HEK293T (cell line): ENCODE data around the gene KIRREL3.

Experiments used
- CTCF ChIA-PET: fragments of 350-600 bp; formaldehyde crosslinking; extraction: SDS; loops from one replicate; lab custom pipeline; 2021; ENCODE audit warnings: antibody characterized with exemption, inconsistent platforms; lab: Yijun Ruan, JAX
- POLR2A ChIA-PET: fragments of 350-600 bp; formaldehyde crosslinking; extraction: SDS; loops from one replicate; lab custom pipeline; 2020; ENCODE audit warnings: antibody characterized with exemption, inconsistent platforms; lab: Yijun Ruan, JAX
- DNase-seq: peaks from one replicate; pipeline ENCODE4 v3.0.0; 2012; ENCODE audit warnings: mixed read lengths; ENCODE audit errors: extremely low spot score
- ARNT ChIP-seq: fragments of 450-650 bp; IDR thresholded peaks from 2 replicates; pipeline ENCODE4 v1.6.1; 2017; ENCODE audit warnings: mild to moderate bottlenecking
- BHLHE40 ChIP-seq: fragments of 450-650 bp; IDR thresholded peaks from 2 replicates; pipeline ENCODE4 v1.6.1; 2016; ENCODE audit warnings: mild to moderate bottlenecking, moderate library complexity, borderline replicate concordance
- CTBP1 ChIP-seq: fragments of 450-650 bp; IDR thresholded peaks from 2 replicates; pipeline ENCODE4 v1.6.1; 2016; ENCODE audit warnings: borderline replicate concordance
- ELF4 ChIP-seq: fragments of 450-650 bp; IDR thresholded peaks from 2 replicates; pipeline ENCODE4 v1.6.1; 2017; ENCODE audit warnings: antibody characterized with exemption
- FOXA1 ChIP-seq: fragments of 450-650 bp; IDR thresholded peaks from 2 replicates; pipeline ENCODE4 v1.6.1; 2016; ENCODE audit warnings: mild to moderate bottlenecking
- FOXK2 ChIP-seq: fragments of 450-650 bp; IDR thresholded peaks from 2 replicates; pipeline ENCODE4 v1.6.1; 2016; ENCODE audit warnings: mild to moderate bottlenecking
- FOXM1 ChIP-seq: fragments of 450-650 bp; IDR thresholded peaks from 2 replicates; pipeline ENCODE4 v1.6.1; 2017; ENCODE audit warnings: mild to moderate bottlenecking, borderline replicate concordance
- HDGF ChIP-seq: fragments of 450-650 bp; IDR thresholded peaks from 2 replicates; pipeline ENCODE4 v1.6.1; 2017; ENCODE audit warnings: antibody characterized with exemption, borderline replicate concordance
- L3MBTL2 ChIP-seq: fragments of 450-650 bp; conservative IDR thresholded peaks from 2 replicates; pipeline ENCODE4 v1.6.1; 2016; ENCODE audit warnings: mild to moderate bottlenecking
- LEF1 ChIP-seq: fragments of 450-650 bp; IDR thresholded peaks from 2 replicates; pipeline ENCODE4 v1.6.1; 2017; ENCODE audit warnings: mild to moderate bottlenecking, borderline replicate concordance
- NFRKB ChIP-seq: fragments of 450-650 bp; IDR thresholded peaks from 2 replicates; pipeline ENCODE4 v1.6.1; 2016; ENCODE audit warnings: mild to moderate bottlenecking, moderate library complexity
- PKNOX1 ChIP-seq: fragments of 450-650 bp; IDR thresholded peaks from 2 replicates; pipeline ENCODE4 v1.6.1; 2016
- SP1 ChIP-seq: fragments of 450-650 bp; IDR thresholded peaks from 2 replicates; pipeline ENCODE4 v1.6.1; 2017
- SUZ12 ChIP-seq: fragments of 450-650 bp; IDR thresholded peaks from 2 replicates; pipeline ENCODE4 v1.6.1; 2016; ENCODE audit warnings: mild to moderate bottlenecking
- TARDBP ChIP-seq: fragments of 450-650 bp; IDR thresholded peaks from 2 replicates; pipeline ENCODE4 v1.6.1; 2016
- ZNF384 ChIP-seq: fragments of 450-650 bp; IDR thresholded peaks from 2 replicates; pipeline ENCODE4 v1.6.1; 2016

KIRREL3 gene

GRCh38 chr11:126930091-126930841 lies 70.3 kb downstream of the KIRREL3 start:
- no peak for DNase-seq
- ChIA-PET POLR2A (no interaction called here), CTCF (no interaction called here)
- TF ChIP-seq L3MBTL2: no peak
- no peak for TF ChIP-seq FOXK2
- no peak for TF ChIP-seq CTBP1
- no peak for TF ChIP-seq ZNF384
- no peak for TF ChIP-seq FOXA1
- no peak for TF ChIP-seq LEF1
- no peak for TF ChIP-seq TARDBP
- no peak for TF ChIP-seq NFRKB
- no peak for TF ChIP-seq ARNT
- no peak for TF ChIP-seq SP1

GRCh38 chr11:126929179-126930061 lies 71.2 kb downstream of the KIRREL3 start:
- POLR2A ChIA-PET: no interaction called here
- TF ChIP-seq ARNT (no peak), NFRKB (no peak), PKNOX1 (no peak), LEF1 (no peak), L3MBTL2 (no peak), FOXK2 (no peak), HDGF (no peak), SP1 (no peak), FOXA1 (no peak), CTBP1 (no peak), BHLHE40 (no peak), SUZ12 (no peak)
- CTCF ChIA-PET: no interaction called here
- no peak for DNase-seq

GRCh38 chr11:126927623-126928022 lies 72.9 kb downstream of the KIRREL3 start:
- no peak for TF ChIP-seq ELF4
- no peak for TF ChIP-seq L3MBTL2
- no peak for TF ChIP-seq BHLHE40
- TF ChIP-seq FOXA1: no peak
- TF ChIP-seq HDGF: no peak
- TF ChIP-seq NFRKB: no peak
- no peak for TF ChIP-seq LEF1
- ChIA-PET CTCF (no interaction called here), POLR2A (no interaction called here)
- no peak for DNase-seq

DNA sequence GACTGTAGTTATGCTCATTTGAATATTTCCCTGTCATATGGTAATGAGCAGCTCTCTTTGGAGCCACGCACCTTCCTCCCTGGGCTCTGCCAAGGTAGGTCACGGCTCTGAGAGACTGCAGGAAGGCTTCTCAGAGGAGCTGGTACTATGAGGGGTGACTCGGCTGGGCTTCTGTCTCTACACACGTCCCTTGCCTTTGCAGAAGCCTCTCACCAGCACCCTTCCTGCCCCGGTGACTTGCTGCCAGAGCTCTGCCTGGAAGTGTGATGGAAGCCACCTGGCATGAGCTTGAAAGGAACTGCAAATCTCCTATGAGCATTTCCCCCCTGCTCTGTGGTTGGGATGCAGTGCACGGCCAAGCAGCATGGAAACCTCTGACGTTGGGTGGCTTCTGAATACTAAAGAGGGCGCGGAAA lies 74.2 kb downstream of the KIRREL3 start:
- ChIA-PET CTCF (no interaction called here), POLR2A (no interaction called here)
- TF ChIP-seq BHLHE40 (no peak), ZNF384 (no peak), TARDBP (no peak), CTBP1 (no peak), ARNT (no peak), FOXA1 (no peak)
- no peak for DNase-seq

- POLR2A ChIA-PET: no interaction called here
- TF ChIP-seq ARNT (no peak), FOXM1 (no peak), LEF1 (no peak), SP1 (no peak), FOXK2 (no peak), HDGF (no peak), FOXA1 (no peak), TARDBP (no peak), NFRKB (no peak), SUZ12 (no peak), ELF4 (no peak), CTBP1 (no peak), ZNF384 (no peak), PKNOX1 (no peak)
- CTCF ChIA-PET: no interaction called here
- no peak for DNase-seq
Observed at GRCh38 chr11:126925321-126926093, 75.1 kb downstream of the KIRREL3 start.

DNA sequence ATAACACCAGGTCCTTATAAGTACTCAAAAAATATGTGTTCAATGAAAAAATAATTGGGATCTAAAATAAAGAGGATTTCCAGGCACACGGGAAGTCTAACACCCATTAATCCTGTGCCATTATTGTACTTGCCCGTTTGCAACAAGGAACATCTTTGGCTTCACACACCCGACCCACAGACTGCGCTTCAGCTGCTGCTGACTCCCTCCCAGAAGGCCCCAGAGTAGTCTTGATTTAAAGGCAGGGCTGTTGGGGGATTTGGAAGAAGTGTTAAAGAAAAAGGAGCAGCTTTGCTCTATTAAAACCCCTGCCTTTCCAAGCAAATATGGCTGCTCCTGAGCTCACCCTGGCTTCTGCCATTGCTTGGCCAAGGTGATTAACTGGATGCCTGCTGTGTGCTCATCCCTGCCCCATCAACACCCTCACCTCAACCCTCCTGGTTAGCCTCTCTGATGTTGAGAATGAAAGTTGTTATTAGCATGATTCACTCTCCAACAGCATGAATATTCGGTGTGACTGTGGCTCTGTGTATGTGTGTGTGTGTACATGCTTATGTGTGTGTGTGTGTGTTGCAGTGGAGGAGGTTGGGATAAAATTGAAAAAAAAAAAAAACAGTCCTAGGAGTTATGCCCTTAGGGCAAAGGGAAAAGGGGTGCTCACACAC lies 76.1 kb downstream of the KIRREL3 start:
- DNase-seq: no peak
- POLR2A ChIA-PET: no interaction called here
- no peak for TF ChIP-seq FOXM1
- no peak for TF ChIP-seq ELF4
- TF ChIP-seq LEF1: no peak
- no peak for TF ChIP-seq ARNT
- no peak for TF ChIP-seq NFRKB
- no peak for TF ChIP-seq FOXA1
- no peak for TF ChIP-seq FOXK2
- TF ChIP-seq CTBP1: no peak
- TF ChIP-seq SUZ12: no peak
- CTCF ChIA-PET: interaction anchor here (0.6 kb wide), 1 partner anchor 153 kb away, joined by 3 read pairs; no protein-coding TSS in a partner anchor
